HG03432 (cell line): ENCODE results near the gene IL20RA.

Experiments used
- ATAC-seq: cut with Tn5 transposase; IDR thresholded peaks from one replicate; pipeline ENCODE4 v1.9.1; 2021; ENCODE audit warnings: mild to moderate bottlenecking, moderate library complexity; ENCODE audit not compliant: unreplicated experiment

IL20RA gene

GRCh38 chr6:137010128-137010718, 34.5 kb downstream of the IL20RA start:
- no peak for ATAC-seq

DNA sequence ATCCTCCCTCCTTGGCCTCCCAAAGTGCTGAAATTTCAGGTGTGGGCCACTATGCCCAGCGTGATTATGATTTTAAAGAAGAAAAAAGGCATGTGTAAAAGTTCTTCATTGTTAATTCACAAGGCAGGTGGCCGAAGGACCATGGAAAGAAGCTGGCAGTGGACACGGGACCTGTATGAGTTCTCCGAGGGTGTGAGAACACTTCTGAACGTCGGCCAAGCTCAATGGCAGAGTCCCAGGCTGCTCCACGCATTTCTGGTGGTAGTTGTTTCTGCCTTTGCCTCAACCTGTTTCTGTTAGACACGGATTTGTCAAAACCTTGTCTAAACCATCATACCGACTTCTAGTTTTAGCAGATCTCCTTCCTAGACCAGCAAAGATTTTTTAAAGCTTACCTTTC, 36.6 kb downstream of the IL20RA start:
- ATAC-seq, result no peak

DNA sequence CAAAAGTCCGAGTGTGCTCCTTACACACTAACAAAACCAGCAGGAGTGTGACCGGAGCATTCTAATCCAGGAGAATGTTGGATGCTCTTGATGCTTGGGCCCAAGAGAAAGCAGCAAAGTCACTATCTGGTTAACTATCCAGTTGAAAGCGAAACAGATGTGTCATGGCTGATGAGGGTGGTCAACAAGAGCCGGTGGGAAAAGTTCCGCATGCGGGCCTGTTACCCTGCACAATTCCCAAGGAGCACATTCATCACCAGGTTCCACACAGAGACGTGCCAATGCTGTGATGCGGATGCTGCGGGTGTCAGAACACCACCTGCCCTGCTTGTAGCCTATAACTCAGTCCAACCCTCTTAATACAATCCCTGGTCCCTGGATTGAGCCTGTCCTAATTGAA, 38.7 kb downstream of the IL20RA start:
- no peak for ATAC-seq

DNA sequence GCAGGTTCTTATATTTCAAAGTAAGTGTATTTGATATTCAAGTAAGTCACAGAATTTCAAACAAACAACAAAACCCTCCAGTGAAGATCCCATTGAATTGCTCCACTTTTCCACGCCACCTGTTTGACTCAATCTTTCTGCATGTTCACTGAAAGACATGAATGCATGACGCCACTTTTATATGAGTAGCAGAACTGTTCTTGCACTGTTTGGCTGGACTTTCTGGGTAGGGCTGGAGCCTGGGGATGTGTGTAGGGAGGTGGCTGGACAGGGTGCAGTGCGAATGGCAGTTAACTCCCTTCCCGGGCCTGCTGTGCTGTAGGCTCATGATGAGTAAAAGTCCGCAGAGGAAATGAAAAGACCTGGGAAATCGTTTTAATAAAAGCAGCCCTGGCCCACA, 39.7 kb downstream of the IL20RA start:
- no peak for ATAC-seq

DNA sequence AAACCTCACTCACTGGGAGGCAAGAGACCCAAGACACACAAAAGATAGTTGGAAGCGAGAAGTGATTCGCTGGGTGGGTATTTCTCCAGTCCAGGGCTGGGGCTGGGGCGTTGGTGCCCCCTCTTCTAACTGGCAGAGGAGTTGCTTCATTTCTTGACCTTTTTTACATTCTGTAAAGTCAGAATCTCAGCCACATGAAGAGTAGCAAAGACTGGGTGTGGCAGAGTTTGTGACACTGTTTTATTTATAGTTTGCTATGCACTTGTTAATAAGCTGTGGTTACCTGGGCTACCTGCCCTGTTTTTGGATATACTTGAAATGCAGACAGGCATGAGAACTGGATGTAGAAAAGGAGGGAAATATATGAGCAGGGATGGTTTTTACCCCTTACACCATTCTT, 42.3 kb downstream of the IL20RA start:
- ATAC-seq, result no peak

DNA sequence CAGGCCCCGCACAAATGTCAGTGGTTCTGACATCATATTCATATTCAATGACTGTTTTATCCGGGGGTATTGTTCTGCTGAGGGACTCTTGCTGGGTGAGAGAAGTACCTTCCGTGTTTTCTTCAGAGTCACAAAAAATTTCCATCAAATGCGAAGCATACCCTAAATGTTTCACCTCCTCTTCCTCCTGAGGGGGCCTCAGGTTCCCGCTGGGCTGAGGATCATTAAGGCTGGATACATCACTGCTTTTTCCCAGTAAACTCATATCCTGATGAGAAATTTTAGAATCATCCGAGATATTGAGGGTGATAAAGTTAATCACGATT, 42.8 kb downstream of the IL20RA start:
- no peak for ATAC-seq

- no peak for ATAC-seq
These were observed 43.3 kb downstream of the IL20RA start for GRCh38 chr6:137001299-137001976.

DNA sequence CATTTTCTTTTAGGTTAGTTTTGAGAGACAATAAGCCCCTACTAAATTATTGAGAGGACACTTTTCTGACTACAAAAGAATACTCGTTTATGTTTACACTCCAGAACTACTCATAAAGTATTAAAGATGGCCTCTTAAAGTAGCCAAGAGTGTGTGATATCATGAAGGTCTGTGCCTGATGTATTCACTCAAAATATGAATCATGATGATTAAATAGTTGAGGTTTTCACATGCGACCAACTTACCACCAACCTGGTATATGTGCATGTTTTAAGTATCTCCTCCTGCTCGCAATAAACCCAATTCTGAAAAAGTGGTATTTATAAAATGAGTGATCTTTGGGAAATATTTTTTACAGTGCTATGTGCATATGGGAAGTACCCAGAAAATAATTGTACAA, 43.9 kb downstream of the IL20RA start:
- no peak for ATAC-seq

DNA sequence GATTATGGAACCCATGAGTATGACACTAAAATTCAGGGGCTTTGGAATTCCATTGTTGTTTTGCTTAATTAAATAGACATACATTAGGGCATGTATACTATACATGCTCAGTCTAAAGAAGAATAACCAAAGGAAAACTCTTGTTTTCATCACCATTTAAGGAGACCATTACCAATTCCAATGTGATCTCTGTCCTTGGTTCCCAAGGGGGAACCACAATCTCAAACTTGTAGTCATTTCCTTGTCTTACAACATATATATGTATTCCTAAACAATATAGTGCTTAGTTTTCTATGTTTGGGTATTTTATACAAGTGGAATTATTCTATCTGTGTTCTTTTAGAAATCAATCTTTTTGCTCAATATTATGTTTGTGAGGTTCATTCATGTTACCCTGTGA, 49.2 kb downstream of the IL20RA start:
- no peak for ATAC-seq

DNA sequence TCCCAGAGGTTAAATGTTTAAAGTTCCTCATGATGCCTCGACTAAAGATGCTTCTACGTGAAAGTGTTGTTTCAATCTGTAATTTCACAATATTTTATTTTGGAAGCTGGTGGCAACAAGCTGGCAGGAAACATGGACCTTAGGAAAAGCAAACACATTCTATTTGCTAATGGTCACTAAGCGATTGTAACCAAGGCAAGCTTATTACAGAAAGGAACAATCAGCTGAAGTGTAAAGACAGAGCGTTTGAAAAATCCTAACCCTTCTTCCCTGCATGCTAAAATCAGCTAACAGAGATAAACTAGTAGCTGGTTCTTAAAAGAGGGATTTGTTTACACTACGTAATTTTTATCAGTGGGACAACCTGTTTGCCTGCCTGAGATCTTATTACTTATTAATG, 50.0 kb downstream of the IL20RA start:
- no peak for ATAC-seq

GRCh38 chr6:136992113-136992512, 52.7 kb downstream of the IL20RA start:
- ATAC-seq, result no peak

DNA sequence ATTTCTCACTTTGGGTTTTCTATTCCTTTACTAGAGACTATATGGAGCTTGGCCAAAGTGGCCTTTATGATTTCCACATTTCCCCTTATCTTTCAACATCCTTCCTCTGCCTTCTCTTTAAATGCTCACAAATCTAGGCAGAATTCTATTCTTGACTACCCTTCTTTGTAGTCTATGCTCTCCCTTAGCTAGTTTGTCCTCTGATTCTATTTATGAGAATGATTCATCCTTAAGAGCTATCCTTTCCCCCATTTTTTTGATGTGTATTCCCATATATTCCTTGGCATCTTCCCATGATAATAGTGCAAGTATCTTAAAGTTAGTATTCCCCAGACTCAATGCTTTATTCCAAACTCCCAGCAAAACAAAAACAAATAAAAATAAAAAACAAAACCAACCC, 53.1 kb downstream of the IL20RA start:
- ATAC-seq, result no peak

DNA sequence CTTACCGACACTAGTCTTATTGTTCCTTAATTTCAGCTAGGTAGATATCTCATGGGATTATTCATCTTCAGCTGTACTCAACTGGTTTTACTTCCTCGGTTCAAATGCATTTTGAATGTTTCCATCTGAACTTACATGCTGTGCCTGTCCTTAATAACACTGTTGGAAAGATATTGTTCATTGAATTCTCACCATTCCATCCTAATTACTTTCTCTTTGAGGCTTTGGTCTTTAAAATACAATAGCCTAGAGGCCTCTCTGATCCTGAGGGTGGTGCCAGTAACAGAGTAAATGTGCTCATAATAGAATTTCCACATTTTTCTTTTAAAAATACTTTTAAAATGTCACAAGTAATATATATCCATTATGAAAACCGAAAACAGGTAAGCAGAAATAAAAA, 54.0 kb downstream of the IL20RA start:
- no peak for ATAC-seq

GRCh38 chr6:136990242-136990578, 54.6 kb downstream of the IL20RA start:
- no peak for ATAC-seq

DNA sequence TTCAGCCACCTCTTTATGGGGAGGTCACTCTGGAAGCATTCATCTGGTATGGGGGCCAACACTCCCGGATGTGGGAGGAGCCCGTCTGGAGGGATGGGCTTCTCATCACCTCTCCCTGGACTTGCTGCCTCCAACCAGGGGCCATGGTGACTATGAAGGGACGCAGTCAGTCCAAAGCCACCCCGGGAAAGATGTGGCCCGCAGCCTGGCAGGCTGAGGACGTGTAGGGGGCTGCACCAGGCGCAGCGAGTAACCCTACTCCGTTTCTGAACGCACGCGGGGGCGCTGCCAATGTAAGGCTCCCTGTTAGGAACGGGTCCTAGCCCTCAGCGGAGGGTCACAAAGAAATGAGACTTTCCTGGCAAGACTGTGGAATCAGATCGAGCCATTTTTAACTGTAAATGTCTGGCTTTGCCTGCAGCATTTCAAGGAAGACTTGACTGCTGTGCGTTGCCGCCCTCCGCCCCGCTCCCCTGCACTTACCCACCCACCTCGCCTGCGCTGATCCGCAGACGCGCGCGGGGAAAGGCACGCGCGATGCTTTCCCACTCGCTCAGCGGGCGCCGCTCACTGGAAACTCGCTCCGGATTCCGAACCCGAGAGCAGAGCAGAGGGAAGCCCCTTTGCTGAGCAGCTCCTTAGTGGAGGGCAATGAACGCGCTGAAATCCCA, 55.1 kb downstream of the IL20RA start:
- ATAC-seq, result no peak

DNA sequence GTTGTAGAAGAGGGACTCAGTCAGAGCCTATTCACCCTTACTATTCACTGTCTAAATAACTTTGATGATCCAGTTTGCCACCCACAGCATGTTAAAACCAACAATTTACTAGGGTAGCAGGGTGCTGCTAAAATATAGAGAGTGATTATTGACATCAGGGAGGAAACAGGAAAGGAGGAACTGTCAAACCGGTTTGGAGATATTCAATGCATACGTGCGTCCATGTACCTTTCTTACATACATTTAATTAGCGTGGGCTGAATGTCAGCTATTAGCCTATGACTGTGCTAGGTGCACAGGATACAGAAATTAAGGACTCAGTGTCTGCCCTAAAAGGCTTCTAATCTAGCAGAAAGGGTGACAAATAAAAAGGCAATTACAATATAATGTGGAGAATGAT, 57.2 kb downstream of the IL20RA start:
- no peak for ATAC-seq

DNA sequence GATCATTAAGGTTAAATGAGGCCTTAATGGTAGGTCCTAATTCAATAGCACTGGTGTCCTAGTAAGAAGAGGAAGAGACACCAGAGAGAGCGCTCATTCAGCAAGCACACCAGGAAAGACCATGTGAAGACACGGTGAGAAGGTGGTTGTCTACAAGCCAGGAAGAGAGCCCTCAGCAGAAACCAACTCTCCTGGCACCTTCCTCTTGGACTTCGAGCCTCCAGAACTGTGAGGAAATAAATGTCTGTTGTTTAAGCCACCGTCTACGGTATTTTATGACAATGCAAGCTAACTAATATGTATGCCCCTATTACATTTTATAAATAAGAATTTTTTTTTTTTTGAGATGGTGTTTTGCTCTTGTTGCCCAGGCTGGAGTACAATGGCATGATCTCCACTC, 59.3 kb downstream of the IL20RA start:
- ATAC-seq, result no peak

DNA sequence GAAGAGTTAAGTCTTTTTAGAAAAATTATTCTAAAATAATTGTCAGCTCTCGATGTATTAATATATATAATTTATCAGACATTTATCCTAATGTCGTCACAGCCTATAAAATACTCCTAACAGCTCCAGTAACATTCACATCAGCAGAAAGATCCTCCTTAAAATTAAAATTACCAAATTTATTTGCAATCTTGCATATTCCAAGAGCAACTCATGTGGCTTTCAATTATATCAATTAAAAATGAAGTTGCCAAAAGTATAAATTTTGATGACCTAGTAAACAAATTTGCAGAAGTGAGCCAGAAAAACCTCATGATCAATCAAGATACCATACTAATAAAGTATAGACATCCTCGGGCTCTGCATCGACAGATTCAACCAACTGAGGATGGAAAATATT, 60.2 kb downstream of the IL20RA start:
- no peak for ATAC-seq

- no peak for ATAC-seq
These were observed 61.1 kb downstream of the IL20RA start for GRCh38 chr6:136983687-136984086.

DNA sequence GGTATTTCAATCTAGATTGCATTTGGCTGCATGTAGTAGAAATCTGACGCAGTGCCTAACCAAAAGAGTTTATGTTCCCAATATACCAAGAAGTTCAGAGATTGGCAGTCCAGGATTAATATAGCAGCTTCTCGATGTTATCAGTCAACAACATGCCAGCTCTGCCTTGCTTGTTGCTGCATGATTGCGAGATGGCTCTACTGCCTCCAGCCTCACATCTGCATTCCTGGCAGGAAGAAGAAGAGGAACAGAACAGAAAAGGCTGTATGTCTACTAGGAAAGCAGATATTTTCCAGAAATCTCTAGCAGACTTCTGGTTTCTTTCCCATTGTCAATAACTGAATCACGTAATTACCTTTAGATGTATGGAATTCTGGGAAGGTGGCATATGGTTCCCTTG, 61.8 kb downstream of the IL20RA start:
- no peak for ATAC-seq

DNA sequence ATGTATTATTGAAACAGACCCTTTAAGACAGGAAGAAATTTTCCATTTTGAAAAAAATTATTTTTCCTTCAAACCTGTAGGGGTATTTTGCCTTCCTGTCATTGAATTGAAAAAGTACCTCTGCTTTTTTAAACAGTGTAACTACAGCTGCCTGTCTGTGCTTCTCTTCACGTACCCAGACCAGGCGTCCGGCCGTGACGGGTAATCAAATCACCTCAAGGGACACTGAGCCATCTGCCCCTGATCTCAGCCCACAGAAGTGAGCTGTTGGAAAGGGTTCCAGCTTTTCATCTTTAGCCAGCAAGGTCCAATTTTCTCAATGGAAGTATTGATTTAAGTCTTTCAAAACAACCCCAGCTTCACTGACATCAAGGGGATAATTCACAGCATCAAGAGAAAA, 64.7 kb downstream of the IL20RA start:
- no peak for ATAC-seq

DNA sequence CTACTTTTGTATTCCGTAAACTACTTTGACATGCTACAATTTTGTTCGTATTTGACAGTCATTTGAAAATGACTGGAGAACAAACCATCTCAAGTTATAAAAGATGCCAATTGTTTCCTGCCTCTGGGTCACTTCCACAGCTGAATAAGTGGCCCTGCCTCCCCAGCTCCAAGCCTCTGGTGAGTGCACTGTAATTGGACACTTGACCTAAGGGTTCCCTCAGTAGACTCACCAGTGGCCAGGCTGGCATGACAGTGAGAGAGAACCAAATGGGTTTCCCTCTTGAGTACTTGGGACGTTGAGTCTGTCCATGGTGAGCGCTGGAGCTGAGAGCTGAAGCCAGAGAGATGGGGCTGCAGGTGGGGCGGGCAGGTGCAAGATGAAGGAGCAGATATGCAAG, 65.6 kb downstream of the IL20RA start:
- no peak for ATAC-seq

DNA sequence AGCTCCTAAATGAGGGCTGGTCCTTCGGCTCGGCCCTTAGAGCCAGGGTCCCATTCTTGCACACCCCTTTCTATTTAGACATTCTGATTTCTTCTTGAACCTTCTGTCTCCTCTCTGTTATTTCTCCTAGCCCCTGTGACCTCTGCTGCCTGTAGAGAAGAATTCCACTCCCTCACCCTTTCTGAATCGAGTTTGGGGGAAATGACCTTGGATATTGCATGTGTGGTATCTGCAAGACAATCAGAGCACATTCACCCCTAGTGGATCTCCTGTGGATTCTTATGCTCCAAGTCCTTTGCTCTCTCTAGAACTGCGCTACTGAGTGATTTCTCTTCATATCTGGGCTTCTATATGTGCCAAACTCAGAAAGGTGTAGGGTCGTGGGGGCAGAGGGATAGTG, 67.7 kb downstream of the IL20RA start:
- no peak for ATAC-seq
